Measurements from ENCODE around the gene SMYD1.

SMYD1 gene

GRCh38 chr2:88148929-88149438 lies 81.4 kb downstream of the SMYD1 start:
- no peak for DNase-seq

- no peak for DNase-seq
These were observed 91.9 kb downstream of the SMYD1 start for GRCh38 chr2:88159481-88159880.

GRCh38 chr2:88159955-88160415 lies 92.4 kb downstream of the SMYD1 start:
- DNase-seq = peak; percentile 47 to 66

- no peak for DNase-seq
These were observed 92.9 kb downstream of the SMYD1 start for GRCh38 chr2:88160517-88160916.

- DNase-seq = no peak
These were observed 94.0 kb downstream of the SMYD1 start for GRCh38 chr2:88161446-88162244.

All from CD4-positive, alpha-beta T cell treated with Interleukin-1 beta for 1 hour (primary cell).